CD8-positive, alpha-beta memory T cell (primary cell): ENCODE measurements around the gene COL26A1. TPM values are rescaled to one million over a fixed set of nuclear protein-coding genes. Genes with fewer than 3 reads are reported as not detected.

Source experiments
- CTCF ChIA-PET: fragments of 350-600 bp; sonication (Branson Sonifier 250); formaldehyde crosslinking; loops from one replicate; lab custom pipeline; 2021; ENCODE audit warnings: antibody characterized with exemption; lab: Charles Lee
- POLR2A ChIA-PET: fragments of 350-600 bp; sonication (Branson Sonifier 250); formaldehyde crosslinking; loops from one replicate; lab custom pipeline; 2021; ENCODE audit warnings: antibody characterized with exemption; lab: Charles Lee
- DNase-seq, 5 donors: peaks; one replicate each; pipeline versions ENCODE4 v3.0.0 to v3.0.0-alpha.2; 2020 to 2022; ENCODE audit warnings: mixed read lengths in 1 of 5
- H3K27ac ChIP-seq: one replicate; pipeline ENCODE4 v1.7.0; 2013; ENCODE audit warnings: low read depth, mild to moderate bottlenecking, low read length, moderate library complexity
- H3K27me3 ChIP-seq: 2 replicates; pipeline ENCODE4 v1.7.0; 2013; ENCODE audit warnings: low read length, mild to moderate bottlenecking; ENCODE audit not compliant: insufficient read depth, poor library complexity, severe bottlenecking
- H3K36me3 ChIP-seq: 2 replicates; pipeline ENCODE4 v1.7.0; 2013; ENCODE audit warnings: mild to moderate bottlenecking, low read length, moderate library complexity; ENCODE audit not compliant: insufficient read depth
- H3K4me1 ChIP-seq: 2 replicates; pipeline ENCODE4 v1.7.0; 2013; ENCODE audit warnings: mild to moderate bottlenecking, low read length, moderate library complexity; ENCODE audit not compliant: insufficient read depth
- H3K4me3 ChIP-seq: 2 replicates; pipeline ENCODE4 v1.7.0; 2013; ENCODE audit warnings: mild to moderate bottlenecking, low read length
- H3K9me3 ChIP-seq: 2 replicates; pipeline ENCODE4 v1.7.0; 2013; ENCODE audit warnings: mild to moderate bottlenecking, low read length
- H3K27ac Mint-ChIP-seq, 8 donors: one replicate each; pipeline ENCODE4 v1.8.0; 2020 to 2021; ENCODE audit warnings: mixed read lengths in 8 of 8, mild to moderate bottlenecking in 6 of 8, inconsistent platforms in 3 of 8, moderate library complexity in 3 of 8
- H3K27me3 Mint-ChIP-seq, 2 donors: one replicate each; pipeline ENCODE4 v1.8.0; 2020 to 2021; ENCODE audit warnings: mixed read lengths in 2 of 2, mild to moderate bottlenecking in 1 of 2, moderate library complexity in 1 of 2
- H3K36me3 Mint-ChIP-seq, 3 donors: one replicate each; pipeline ENCODE4 v1.8.0; 2020 to 2021; ENCODE audit warnings: mixed read lengths in 3 of 3, inconsistent platforms in 1 of 3, mild to moderate bottlenecking in 1 of 3
- H3K4me1 Mint-ChIP-seq, 3 donors: one replicate each; pipeline ENCODE4 v1.8.0; 2020 to 2021; ENCODE audit warnings: mixed read lengths in 3 of 3, inconsistent platforms in 1 of 3, mild to moderate bottlenecking in 1 of 3
- H3K4me3 Mint-ChIP-seq, 7 donors: one replicate each; pipeline ENCODE4 v1.8.0; 2020 to 2021; ENCODE audit warnings: mixed read lengths in 7 of 7, mild to moderate bottlenecking in 6 of 7, moderate library complexity in 4 of 7, inconsistent platforms in 2 of 7
- H3K9me3 Mint-ChIP-seq, 5 donors: one replicate each; pipeline ENCODE4 v1.8.0; 2020 to 2022; ENCODE audit warnings: mixed read lengths in 5 of 5, mild to moderate bottlenecking in 3 of 5, moderate library complexity in 2 of 5, inconsistent platforms in 1 of 5
- polyA plus RNA-seq: library from polyadenylated mRNA; unstranded; fragments of 300-500 nt; fragmentation: Illumina TruSeq; gene quantifications from one replicate; pipeline ENCODE4 v1.2.3, GENCODE V29; 2021
- total RNA-seq, 2 experiments: library from RNA; stranded (reverse); gene quantifications; one replicate each; pipeline ENCODE4 v1.2.3, GENCODE V29; 2021

The COL26A1 gene
- total and polyA plus RNA-seq, 3 experiments from 2014 or later, result not detected

- no peak overlapping the region for H3K27ac Mint-ChIP-seq
- Histone ChIP-seq H3K9me3 (no peaks in the 10 kb centered on the region), H3K36me3 (no peaks in the 10 kb centered on the region), H3K4me3 (no peak overlapping the region), H3K27ac (no peak overlapping the region), H3K27me3 (no peaks in the 10 kb centered on the region), H3K4me1 (no peaks in the 10 kb centered on the region)
- no peaks in the 10 kb centered on the region for H3K4me1 Mint-ChIP-seq
- H3K9me3 Mint-ChIP-seq, result no peaks in the 10 kb centered on the region
- peaks cover 20 to 34% of the 10 kb centered on the region in 2 donors for H3K27me3 Mint-ChIP-seq
- H3K4me3 Mint-ChIP-seq, result no peak overlapping the region
- no peaks in the 10 kb centered on the region for H3K36me3 Mint-ChIP-seq
- CTCF ChIA-PET, result interaction anchor here (1.6 kb wide), 1 partner anchor 9 kb away, joined by 5 read pairs; no protein-coding TSS in a partner anchor
- no peak for DNase-seq
- POLR2A ChIA-PET, result no interaction called here
Measured at GRCh38 chr7:101374990-101375389, 12.3 kb downstream of the COL26A1 start.

- CTCF ChIA-PET, result interaction anchor here (2.4 kb wide), 1 partner anchor 12 kb away, joined by 8 read pairs; no protein-coding TSS in a partner anchor
- Histone ChIP-seq H3K27ac (no peak overlapping the region), H3K4me3 (no peak overlapping the region), H3K36me3 (no peaks in the 10 kb centered on the region), H3K4me1 (no peaks in the 10 kb centered on the region), H3K9me3 (no peaks in the 10 kb centered on the region), H3K27me3 (no peaks in the 10 kb centered on the region)
- no peak for DNase-seq
- H3K4me3 Mint-ChIP-seq, result no peak overlapping the region
- peaks cover 0 to 2% (median 0%) of the 10 kb centered on the region in 5 donors for H3K9me3 Mint-ChIP-seq
- no peaks in the 10 kb centered on the region for H3K4me1 Mint-ChIP-seq
- POLR2A ChIA-PET, result no interaction called here
- H3K27ac Mint-ChIP-seq, result no peak overlapping the region
- H3K27me3 Mint-ChIP-seq, result peaks cover 18 to 24% of the 10 kb centered on the region in 2 donors
- H3K36me3 Mint-ChIP-seq, result no peaks in the 10 kb centered on the region
Measured at GRCh38 chr7:101376601-101377000, 13.9 kb downstream of the COL26A1 start.

- Histone ChIP-seq H3K27ac (no peak overlapping the region), H3K4me3 (no peak overlapping the region), H3K36me3 (no peaks in the 10 kb centered on the region), H3K9me3 (no peaks in the 10 kb centered on the region), H3K27me3 (no peaks in the 10 kb centered on the region), H3K4me1 (no peaks in the 10 kb centered on the region)
- Mint-ChIP-seq H3K9me3 (peaks cover 0 to 2% (median 0%) of the 10 kb centered on the region in 5 donors), H3K36me3 (no peaks in the 10 kb centered on the region), H3K27me3 (peaks cover 12 to 19% of the 10 kb centered on the region in 2 donors), H3K4me1 (no peaks in the 10 kb centered on the region), H3K4me3 (no peak overlapping the region), H3K27ac (no peak overlapping the region)
- no peak for DNase-seq
- ChIA-PET CTCF (interaction anchor here (0.9 to 2.4 kb wide), 2 partner anchors 13 to 34 kb away, joined by 3 to 8 read pairs; no protein-coding TSS in a partner anchor), POLR2A (no interaction called here)
Measured at GRCh38 chr7:101377189-101377736, 14.6 kb downstream of the COL26A1 start.

DNA sequence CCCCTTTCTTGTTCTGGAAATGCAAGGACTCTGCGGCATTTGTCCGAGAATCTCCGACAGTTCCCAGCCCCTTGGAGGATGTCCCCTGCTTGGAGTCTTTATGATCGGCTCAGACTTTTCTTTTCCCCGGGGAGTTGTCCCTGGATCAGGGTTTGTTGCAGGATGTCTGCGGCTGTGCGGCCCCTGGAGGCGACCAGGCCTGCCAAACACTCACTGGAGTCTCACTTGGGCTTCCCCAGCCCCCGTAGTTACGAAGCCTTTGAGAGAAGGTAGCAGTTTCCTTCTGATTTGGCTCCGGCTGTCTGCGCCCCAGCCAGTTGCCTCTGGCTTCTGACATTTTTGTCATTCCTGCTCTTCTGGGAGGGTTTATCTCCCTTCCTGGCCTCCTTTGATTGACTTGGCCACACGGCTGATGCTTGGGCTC is 16.1 kb downstream of the COL26A1 start:
- H3K27me3 Mint-ChIP-seq, result peaks cover 4 to 6% of the 10 kb centered on the region in 2 donors
- no peaks in the 10 kb centered on the region for H3K36me3 Mint-ChIP-seq
- ChIA-PET POLR2A (no interaction called here), CTCF (interaction anchor here (2.4 kb wide), 1 partner anchor 14 kb away, joined by 8 read pairs; no protein-coding TSS in a partner anchor)
- H3K4me3 Mint-ChIP-seq, result no peak overlapping the region
- Histone ChIP-seq H3K9me3 (no peaks in the 10 kb centered on the region), H3K4me1 (no peaks in the 10 kb centered on the region), H3K36me3 (no peaks in the 10 kb centered on the region), H3K27ac (no peak overlapping the region), H3K27me3 (no peaks in the 10 kb centered on the region), H3K4me3 (no peak overlapping the region)
- H3K4me1 Mint-ChIP-seq, result no peaks in the 10 kb centered on the region
- H3K27ac Mint-ChIP-seq, result no peak overlapping the region
- DNase-seq, result no peak
- H3K9me3 Mint-ChIP-seq, result peaks cover 0 to 2% (median 0%) of the 10 kb centered on the region in 5 donors

GRCh38 chr7:101379302-101379701 is 16.6 kb downstream of the COL26A1 start:
- H3K4me1 Mint-ChIP-seq, result no peaks in the 10 kb centered on the region
- H3K27ac Mint-ChIP-seq, result peak overlapping the region in 1 of 8 donors; percentile 15
- H3K9me3 ChIP-seq, result no peaks in the 10 kb centered on the region
- ChIA-PET CTCF (interaction anchor here (1.5 kb wide), 1 partner anchor 28 kb away, joined by 3 read pairs; no protein-coding TSS in a partner anchor), POLR2A (no interaction called here)
- no peak overlapping the region for H3K4me3 Mint-ChIP-seq
- H3K4me3 ChIP-seq, result no peak overlapping the region
- peaks cover under 1 to 1% of the 10 kb centered on the region in 2 donors for H3K27me3 Mint-ChIP-seq
- no peaks in the 10 kb centered on the region for H3K27me3 ChIP-seq
- H3K36me3 ChIP-seq, result no peaks in the 10 kb centered on the region
- no peak for DNase-seq
- H3K36me3 Mint-ChIP-seq, result no peaks in the 10 kb centered on the region
- no peak overlapping the region for H3K27ac ChIP-seq
- H3K9me3 Mint-ChIP-seq, result peaks cover 0 to 2% (median 0%) of the 10 kb centered on the region in 5 donors
- H3K4me1 ChIP-seq, result no peaks in the 10 kb centered on the region

DNA sequence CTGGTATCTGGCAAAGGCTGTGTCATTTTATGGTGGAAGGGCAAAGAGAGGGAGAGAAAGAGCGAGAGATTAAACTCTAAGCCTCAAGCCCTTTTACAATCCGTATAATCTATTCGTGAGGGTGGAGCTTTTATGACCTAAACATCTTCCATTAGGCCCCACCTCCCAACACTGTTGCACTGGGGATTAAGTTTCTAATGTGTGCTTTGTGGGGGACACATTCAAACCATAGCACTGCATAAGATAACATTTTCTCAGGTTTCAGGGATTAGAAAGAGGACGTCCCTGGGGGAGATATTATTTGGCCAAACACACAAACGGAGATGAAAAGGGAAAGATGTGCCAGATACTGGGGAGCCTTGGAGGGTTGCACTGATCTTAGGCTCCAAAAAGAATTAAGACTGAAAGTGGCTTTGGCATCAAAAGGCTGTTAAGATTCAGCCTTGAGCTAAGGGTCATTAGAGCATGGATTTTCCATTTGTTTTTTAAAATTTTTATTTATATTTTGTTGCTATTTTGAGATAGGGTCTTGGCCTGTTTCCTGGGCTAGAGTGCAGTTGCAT is 19.0 kb downstream of the COL26A1 start:
- H3K27ac ChIP-seq, result no peak overlapping the region
- POLR2A ChIA-PET, result no interaction called here
- no peaks in the 10 kb centered on the region for H3K36me3 Mint-ChIP-seq

DNA sequence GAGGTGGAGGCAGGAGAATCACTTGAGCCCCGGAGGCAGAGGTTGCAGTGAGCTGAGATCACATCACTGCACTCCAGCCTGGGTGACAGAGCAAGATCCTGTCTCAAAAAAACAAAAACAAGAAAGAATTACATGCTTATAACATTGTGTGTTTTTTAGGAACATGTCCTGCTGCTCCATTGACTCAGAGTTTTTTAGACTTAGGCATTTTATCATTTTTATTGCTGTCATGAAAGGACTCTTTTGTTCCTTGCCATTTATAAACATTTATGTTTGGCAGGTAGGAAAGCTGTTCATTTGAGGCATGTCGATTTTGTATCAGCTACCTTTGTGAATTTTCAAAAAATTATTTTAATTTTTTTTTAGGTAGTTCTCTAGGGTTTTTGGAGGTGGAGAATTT is 20.3 kb downstream of the COL26A1 start:
- H3K27me3 ChIP-seq, result no peaks in the 10 kb centered on the region
- ChIA-PET POLR2A (no interaction called here), CTCF (interaction anchor here (1.1 to 2.1 kb wide), 2 partner anchors 9 to 16 kb away, joined by 3 to 5 read pairs; no protein-coding TSS in a partner anchor)
- Mint-ChIP-seq H3K4me3 (no peak overlapping the region), H3K4me1 (peaks cover 0 to 4% (median 3%) of the 10 kb centered on the region in 3 donors), H3K27ac (no peak overlapping the region), H3K9me3 (peaks cover 0 to 2% (median 0%) of the 10 kb centered on the region in 5 donors), H3K27me3 (peaks cover 0 to 7% of the 10 kb centered on the region in 2 donors), H3K36me3 (no peaks in the 10 kb centered on the region)
- no peaks in the 10 kb centered on the region for H3K9me3 ChIP-seq
- no peak for DNase-seq
- no peak overlapping the region for H3K27ac ChIP-seq
- H3K4me3 ChIP-seq, result no peak overlapping the region
- no peaks in the 10 kb centered on the region for H3K36me3 ChIP-seq
- no peaks in the 10 kb centered on the region for H3K4me1 ChIP-seq

More for the DNA sequence above, 19.0 kb downstream of the COL26A1 start:
- Mint-ChIP-seq H3K27ac (no peak overlapping the region), H3K4me1 (no peaks in the 10 kb centered on the region), H3K9me3 (peaks cover 0 to 2% (median 0%) of the 10 kb centered on the region in 5 donors), H3K27me3 (peaks cover 0 to 3% of the 10 kb centered on the region in 2 donors), H3K4me3 (no peak overlapping the region)
- H3K4me1 ChIP-seq, result no peaks in the 10 kb centered on the region
- no peaks in the 10 kb centered on the region for H3K36me3 ChIP-seq
- CTCF ChIA-PET, result no interaction called here
- H3K27me3 ChIP-seq, result no peaks in the 10 kb centered on the region
- H3K4me3 ChIP-seq, result no peak overlapping the region
- no peaks in the 10 kb centered on the region for H3K9me3 ChIP-seq
- no peak for DNase-seq

- Mint-ChIP-seq H3K9me3 (peaks cover 0 to 2% (median 0%) of the 10 kb centered on the region in 5 donors), H3K27ac (no peak overlapping the region), H3K27me3 (peaks cover 9 to 12% of the 10 kb centered on the region in 2 donors), H3K4me3 (no peak overlapping the region), H3K36me3 (no peaks in the 10 kb centered on the region), H3K4me1 (peaks cover 8 to 10% (median 9%) of the 10 kb centered on the region in 3 donors)
- H3K4me1 ChIP-seq, result peaks cover 10% of the 10 kb centered on the region
- H3K27ac ChIP-seq, result no peak overlapping the region
- CTCF ChIA-PET, result interaction anchor here (1.2 kb wide), 1 partner anchor 25 kb away, joined by 3 read pairs; no protein-coding TSS in a partner anchor
- no peaks in the 10 kb centered on the region for H3K36me3 ChIP-seq
- no peak overlapping the region for H3K4me3 ChIP-seq
- DNase-seq, result no peak
- POLR2A ChIA-PET, result no interaction called here
- no peaks in the 10 kb centered on the region for H3K27me3 ChIP-seq
- H3K9me3 ChIP-seq, result no peaks in the 10 kb centered on the region
Measured at GRCh38 chr7:101386177-101386557, 23.5 kb downstream of the COL26A1 start.
